AG09319 (cell line): ENCODE data around the gene SRRM1.

ENCODE experiments used
- DNase-seq: peaks from one replicate; pipeline ENCODE4 v3.0.0-alpha.2; 2010; ENCODE audit warnings: low read depth; ENCODE audit errors: extremely low read depth
- CTCF ChIP-seq: IDR thresholded peaks from 2 replicates; pipeline ENCODE4 v1.5.1; 2011; ENCODE audit warnings: low read depth, mild to moderate bottlenecking, inconsistent platforms, low read length, moderate library complexity

The SRRM1 gene

DNA sequence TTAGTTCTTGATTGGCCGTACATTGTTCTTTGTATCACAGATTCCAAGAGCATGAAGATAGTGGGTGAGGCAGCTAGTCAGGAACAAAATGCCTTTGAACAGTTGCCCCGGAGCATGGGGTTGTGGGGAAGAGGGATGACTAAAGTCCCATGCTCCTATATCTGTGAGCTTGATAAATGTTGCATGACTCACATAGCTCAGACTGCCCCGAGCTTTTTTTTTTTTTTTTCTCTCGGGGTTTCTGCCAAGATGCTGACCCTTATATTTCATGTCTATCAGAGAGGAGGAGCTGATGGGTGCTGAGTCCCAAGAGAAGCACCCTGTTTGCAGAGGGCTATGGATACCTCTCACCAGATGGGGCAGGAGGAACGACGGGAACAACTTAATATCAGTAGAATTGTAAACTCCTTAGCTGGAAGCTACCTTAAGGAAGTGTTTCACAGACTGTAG is 40.6 kb downstream of the SRRM1 start:
- DNase-seq: peak; percentile 60
- no peak for TF ChIP-seq CTCF

GRCh38 chr1:24688033-24688432 is 44.9 kb downstream of the SRRM1 start:
- no peak for DNase-seq
- TF ChIP-seq CTCF: no peak

DNA sequence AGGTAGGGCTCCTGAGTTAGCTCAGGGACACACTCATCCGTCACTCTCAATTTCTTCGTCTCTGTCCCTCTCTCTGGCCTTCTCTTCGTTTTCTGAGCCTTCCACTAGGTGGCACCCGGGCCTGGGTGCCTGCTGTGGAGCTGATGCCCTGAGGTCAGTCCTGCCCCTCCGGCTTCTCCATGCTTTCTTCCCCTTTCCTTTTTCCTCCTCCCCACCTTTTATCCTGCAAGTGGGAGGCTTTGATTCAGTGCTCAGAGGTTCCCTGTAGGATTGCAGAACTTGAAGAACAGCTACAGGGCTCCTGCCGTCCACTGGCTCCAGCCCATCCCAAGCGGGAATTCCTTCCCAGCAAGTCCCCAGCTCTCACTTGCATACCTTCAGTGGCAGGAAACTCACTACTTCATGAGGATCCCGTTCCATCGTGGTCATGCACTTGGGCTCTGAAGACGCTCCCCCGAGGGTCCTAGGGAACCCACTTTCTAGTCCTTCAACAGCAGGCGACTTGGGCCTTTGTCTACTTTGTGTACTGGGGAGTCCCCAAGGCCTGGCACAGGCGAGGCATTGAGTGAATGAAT is 45.6 kb downstream of the SRRM1 start:
- TF ChIP-seq CTCF: peak; percentile 91
- no peak for DNase-seq

DNA sequence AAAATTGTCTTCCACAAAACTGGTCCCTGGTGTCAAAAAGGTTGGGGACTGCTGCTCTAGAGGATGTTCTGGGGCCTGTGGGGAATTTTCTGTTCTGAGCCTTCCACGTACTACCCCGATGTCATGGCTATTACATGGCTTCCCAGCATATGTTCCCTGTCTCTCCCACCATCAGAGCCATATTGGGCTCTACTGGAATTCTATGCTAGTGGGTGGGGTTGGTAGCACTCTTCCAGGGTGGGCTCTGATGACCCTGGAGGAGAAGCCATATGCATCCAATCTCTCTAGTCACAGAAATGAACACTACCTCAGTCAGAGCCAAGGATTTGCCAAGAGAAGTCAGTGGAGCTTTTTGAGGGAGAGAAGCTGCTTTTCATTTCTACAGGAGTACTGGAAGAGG is 47.9 kb downstream of the SRRM1 start:
- no peak for DNase-seq
- no peak for TF ChIP-seq CTCF

DNA sequence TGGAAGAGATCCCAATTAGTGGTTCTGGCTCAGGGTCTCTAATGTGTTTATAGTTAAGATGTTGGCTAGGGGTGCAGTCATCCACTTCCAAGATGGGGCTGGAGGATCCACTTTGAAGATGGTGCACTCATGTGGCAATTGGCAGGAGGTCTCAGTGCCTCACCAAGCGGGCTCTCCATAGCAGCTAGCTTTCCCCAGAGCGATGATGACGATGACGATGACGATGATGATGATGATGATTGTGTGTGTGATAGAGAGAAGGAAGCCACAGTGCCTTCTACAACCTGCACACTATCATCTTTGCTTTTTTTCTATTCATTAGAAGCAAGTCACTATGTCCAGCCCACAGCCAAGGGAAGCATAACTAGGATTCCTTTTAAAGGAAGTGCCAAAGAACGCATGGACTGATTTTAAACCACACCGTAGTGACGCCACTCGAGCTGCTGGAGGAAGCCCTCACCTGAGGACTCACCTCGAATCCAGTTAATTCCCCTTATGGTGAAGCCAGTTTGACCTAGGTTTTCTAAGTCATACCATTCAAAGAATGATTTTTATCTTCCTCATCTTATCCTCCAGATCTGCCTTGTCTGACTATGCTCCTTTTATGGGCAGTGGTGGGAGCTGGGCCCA is 49.4 kb downstream of the SRRM1 start:
- no peak for DNase-seq
- TF ChIP-seq CTCF: no peak

- no peak for TF ChIP-seq CTCF
- no peak for DNase-seq
These were observed 50.8 kb downstream of the SRRM1 start for GRCh38 chr1:24693827-24694379.

- DNase-seq: peak; percentile 54
- no peak for TF ChIP-seq CTCF
These were observed 51.3 kb downstream of the SRRM1 start for GRCh38 chr1:24694380-24694843.
